H1 (cell line): ENCODE data around the gene GRM4. TPM values are rescaled to one million over a fixed set of nuclear protein-coding genes. Genes with fewer than 3 reads are reported as not detected.

Source experiments
- CTCF ChIA-PET: fragments of 300-600 bp; sonication (Branson Sonifier 250); formaldehyde crosslinking; loops from one replicate; lab custom pipeline; 2021; ENCODE audit not compliant: partially characterized antibody; lab: Charles Lee
- POLR2A ChIA-PET: fragments of 300-600 bp; sonication (Branson Sonifier 250); formaldehyde crosslinking; loops from one replicate; lab custom pipeline; 2021; ENCODE audit warnings: inconsistent platforms; ENCODE audit not compliant: partially characterized antibody; lab: Charles Lee
- DNase-seq, 2 experiments: peaks; one replicate each; pipeline versions ENCODE4 v3.0.0 to v3.0.0-alpha.2; 2010 to 2022; ENCODE audit warnings: low spot score in 2 of 2, low read depth in 1 of 2, mixed read lengths in 1 of 2
- FAIRE-seq: peaks from 2 replicates; lab custom pipeline; 2011; peaks lifted over from hg19 to GRCh38; lab: Jason Lieb, UNC
- H2AFZ ChIP-seq: 2 replicates; pipeline ENCODE4 v1.8.1; 2012; ENCODE audit warnings: low read length, inconsistent platforms
- H2AK5ac ChIP-seq: 2 replicates; pipeline ENCODE4 v1.6.1; 2013; ENCODE audit warnings: low read depth, low read length
- H2BK120ac ChIP-seq: replicated peaks from 2 replicates; pipeline ENCODE3; 2013; ENCODE audit warnings: low read depth, low read length, inconsistent platforms
- H2BK12ac ChIP-seq: 2 replicates; pipeline ENCODE4 v1.6.1; 2013; ENCODE audit warnings: low read depth, low read length
- H2BK15ac ChIP-seq: 2 replicates; pipeline ENCODE4 v1.6.1; 2013; ENCODE audit warnings: low read length
- H2BK20ac ChIP-seq: 2 replicates; pipeline ENCODE4 v1.6.1; 2013; ENCODE audit warnings: low read length
- H2BK5ac ChIP-seq: 2 replicates; pipeline ENCODE4 v1.6.1; 2013; ENCODE audit warnings: low read depth, low read length
- H3K14ac ChIP-seq: 2 replicates; pipeline ENCODE4 v1.6.1; 2013; ENCODE audit warnings: inconsistent platforms; ENCODE audit not compliant: insufficient read length
- H3K18ac ChIP-seq: 2 replicates; pipeline ENCODE4 v1.6.1; 2013; ENCODE audit warnings: low read length; ENCODE audit errors: extremely low read depth
- H3K23ac ChIP-seq: 2 replicates; pipeline ENCODE4 v1.6.1; 2013; ENCODE audit warnings: inconsistent platforms; ENCODE audit not compliant: insufficient read length
- H3K23me2 ChIP-seq: 2 replicates; pipeline ENCODE4 v1.6.1; 2013; ENCODE audit warnings: low read depth, low read length
- H3K27ac ChIP-seq: 2 replicates; pipeline ENCODE4 v1.6.1; 2011; ENCODE audit warnings: low read depth, low read length, inconsistent platforms
- H3K27me3 ChIP-seq, 4 experiments: replicated peaks in 1 of 4; 1 replicate in 1 of 4; 2 replicates in 3 of 4; pipeline versions ENCODE4 v1.6.1 to v1.8.1; 2011 to 2013; ENCODE audit warnings: low read length in 3 of 4, mild to moderate bottlenecking in 3 of 4, inconsistent platforms in 2 of 4, mixed read lengths in 2 of 4, moderate library complexity in 1 of 4; ENCODE audit not compliant: control insufficient read depth in 3 of 4, insufficient read depth in 3 of 4; ENCODE audit errors: extremely low read depth in 1 of 4
- H3K36me3 ChIP-seq, 4 experiments: 2 replicates each; pipeline versions ENCODE4 v1.6.1 to v1.8.1; 2011 to 2013; ENCODE audit warnings: mild to moderate bottlenecking in 4 of 4, low read length in 3 of 4, moderate library complexity in 2 of 4, control low read depth in 1 of 4, inconsistent platforms in 1 of 4; ENCODE audit not compliant: insufficient read depth in 4 of 4, control insufficient read depth in 2 of 4
- H3K4ac ChIP-seq: replicated peaks from 2 replicates; pipeline ENCODE3; 2013; ENCODE audit warnings: low read length, low read depth, mixed read lengths, inconsistent platforms; ENCODE audit not compliant: insufficient read length
- H3K4me1 ChIP-seq, 4 experiments: replicated peaks in 1 of 4; 1 replicate in 1 of 4; 2 replicates in 3 of 4; pipeline versions ENCODE4 v1.6.1 to v1.8.1; 2011 to 2013; ENCODE audit warnings: low read length in 3 of 4, inconsistent platforms in 2 of 4, mixed read lengths in 1 of 4; ENCODE audit not compliant: insufficient read depth in 4 of 4, control insufficient read depth in 3 of 4
- H3K4me2 ChIP-seq, 2 experiments: 2 replicates each; pipeline versions ENCODE4 v1.6.1 to v1.8.1; 2011 to 2013; ENCODE audit warnings: low read depth in 2 of 2, low read length in 2 of 2, control low read depth in 1 of 2, inconsistent platforms in 1 of 2, mild to moderate bottlenecking in 1 of 2; ENCODE audit not compliant: insufficient read depth in 1 of 2
- H3K4me3 ChIP-seq, 4 experiments: fragments of 200-600, 300-600 bp in 1 of 4; sonication (generic), shearing (Covaris generic), sonication (Bioruptor Twin) in 1 of 4; 2 replicates each; pipeline versions ENCODE4 v1.5.1 to v1.8.1; 2011 to 2016; ENCODE audit warnings: low read length in 4 of 4, low read depth in 3 of 4, control low read depth in 2 of 4, inconsistent platforms in 2 of 4, mild to moderate bottlenecking in 2 of 4, mixed read lengths in 1 of 4, moderate library complexity in 1 of 4; ENCODE audit not compliant: insufficient read depth in 2 of 4; ENCODE audit errors: extremely low read depth in 1 of 4
- H3K56ac ChIP-seq: replicated peaks from 2 replicates; pipeline ENCODE3; 2013; ENCODE audit warnings: low read depth, mild to moderate bottlenecking, mixed read lengths, low read length, inconsistent platforms; ENCODE audit not compliant: insufficient read length
- H3K79me1 ChIP-seq: 2 replicates; pipeline ENCODE4 v1.6.1; 2013; ENCODE audit warnings: low read depth, low read length, control low read depth
- H3K79me2 ChIP-seq, 2 experiments: 2 replicates each; pipeline versions ENCODE4 v1.6.1 to v1.8.1; 2012 to 2013; ENCODE audit warnings: low read length in 2 of 2, mild to moderate bottlenecking in 2 of 2, inconsistent platforms in 1 of 2; ENCODE audit not compliant: insufficient read depth in 2 of 2, control insufficient read depth in 1 of 2
- H3K9ac ChIP-seq, 4 experiments: replicated peaks in 1 of 4; 1 replicate in 1 of 4; 2 replicates in 3 of 4; pipeline versions ENCODE4 v1.6.1 to v1.8.1; 2011 to 2013; ENCODE audit warnings: low read depth in 3 of 4, low read length in 3 of 4, control low read depth in 2 of 4, mild to moderate bottlenecking in 2 of 4, moderate library complexity in 2 of 4, inconsistent platforms in 1 of 4; ENCODE audit errors: extremely low read depth in 1 of 4
- H3K9me3 ChIP-seq, 2 experiments: 2 replicates each; pipeline versions ENCODE4 v1.6.1 to v1.8.1; 2012 to 2013; ENCODE audit warnings: mild to moderate bottlenecking in 2 of 2, moderate library complexity in 2 of 2, control low read depth in 1 of 2, inconsistent platforms in 1 of 2, low read depth in 1 of 2, low read length in 1 of 2, mixed read lengths in 1 of 2; ENCODE audit not compliant: insufficient read depth in 2 of 2
- H4K20me1 ChIP-seq, 2 experiments: replicated peaks in 1 of 2; 2 replicates each; pipeline versions ENCODE3 to v1.8.1; 2011 to 2013; ENCODE audit warnings: inconsistent platforms in 2 of 2, low read length in 2 of 2, mild to moderate bottlenecking in 1 of 2; ENCODE audit not compliant: insufficient read depth in 2 of 2, control insufficient read depth in 1 of 2
- H4K5ac ChIP-seq: 2 replicates; pipeline ENCODE4 v1.6.1; 2013; ENCODE audit warnings: low read length, low read depth, mixed read lengths, inconsistent platforms; ENCODE audit not compliant: insufficient read length
- H4K8ac ChIP-seq: 2 replicates; pipeline ENCODE4 v1.8.0; 2013; ENCODE audit warnings: mild to moderate bottlenecking, moderate library complexity, low read length, inconsistent platforms; ENCODE audit not compliant: insufficient read depth; ENCODE audit errors: extremely low read depth
- H4K91ac ChIP-seq: replicated peaks from 2 replicates; pipeline ENCODE3; 2013; ENCODE audit warnings: low read length, mixed read lengths, inconsistent platforms; ENCODE audit not compliant: insufficient read length
- EP300 ChIP-seq, 2 experiments: IDR thresholded peaks; 1 replicate in 1 of 2; 2 replicates in 1 of 2; pipeline ENCODE4 v1.6.1; 2011 to 2012; ENCODE audit warnings: low read depth in 2 of 2, low read length in 2 of 2, mild to moderate bottlenecking in 2 of 2, borderline replicate concordance in 1 of 2, inconsistent platforms in 1 of 2, moderate library complexity in 1 of 2
- WGBS, 2 experiments: shearing (Covaris generic) in 1 of 2; methylation state at CpG; one replicate each; pipeline versions ENCODE4 v1.1.6 to v1.1.7; 2013 to 2015; ENCODE audit warnings: low lambda C conversion rate in 2 of 2, mixed read lengths in 2 of 2, inconsistent platforms in 1 of 2, low coverage in 1 of 2, missing lambda C conversion rate in 1 of 2; ENCODE audit not compliant: insufficient replicate concordance in 2 of 2, insufficient coverage in 1 of 2, insufficient read length in 1 of 2; ENCODE audit errors: extremely low coverage in 1 of 2, missing lambda C conversion rate in 1 of 2; 5-methylcytosine and 5-hydroxymethylcytosine counted together
- polyA plus RNA-seq, 7 experiments: library from polyadenylated mRNA; depleted of rRNA in 3 of 7; stranded (reverse) in 5 of 7; unstranded in 2 of 7; fragments of >200 nt in 5 of 7; fragments of 200-250 nt in 2 of 7; gene quantifications; 1 replicate in 5 of 7; 2 replicates in 1 of 7; 4 replicates in 1 of 7; pipeline versions ENCODE4 v1.2.1 to v1.2.3, GENCODE V29; 2011 to 2013; ENCODE audit warnings: missing spikeins in 2 of 7, mixed read lengths in 2 of 7
- total RNA-seq: library from RNA; stranded (reverse); fragmentation: NEBNext Ultra II Directional; extraction: Animal tissue kit (Norgen Biotek cat#: 25700); gene quantifications from 2 replicates; pipeline ENCODE4 v1.2.1, GENCODE V29; 2021

Gene GRM4
- total and polyA plus RNA-seq, 2 of the 8 experiments (the other 6 are each of a cell fraction or from before 2014, with no cell fraction given), result 19.6 to 21.5 TPM

DNA sequence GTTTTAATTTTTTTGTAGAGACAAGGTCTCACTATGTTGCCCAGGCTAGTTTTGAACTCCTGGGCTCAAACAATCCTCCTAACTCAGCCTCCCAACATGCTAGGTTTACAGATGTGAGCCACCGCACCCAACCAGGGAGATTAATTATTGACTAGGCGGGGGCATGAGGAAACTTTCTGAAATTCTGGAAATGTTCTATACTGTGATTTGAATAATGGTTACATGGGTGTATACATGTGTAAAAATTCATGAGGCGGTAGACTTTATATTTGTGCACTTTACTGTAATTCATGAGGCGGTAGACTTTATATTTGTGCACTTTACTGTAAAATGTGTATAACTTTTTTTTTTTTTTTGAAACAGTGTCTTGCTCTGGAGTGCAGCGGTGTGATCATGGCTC, 147.2 kb downstream of the GRM4 start:
- WGBS, 2 experiments, result 91% methylated on average over 5 of the region's 5 CpGs; no CpG with 5 or more reads in 1 of the 2 experiments
- Histone ChIP-seq H3K27ac (no peak overlapping the region), H3K56ac (no peak overlapping the region), H3K9me3 (no peaks in the 10 kb centered on the region), H3K79me1 (no peaks in the 10 kb centered on the region), H4K20me1 (no peaks in the 10 kb centered on the region), H2BK20ac (no peak overlapping the region), H2BK5ac (no peak overlapping the region), H3K23me2 (no peaks in the 10 kb centered on the region), H4K5ac (no peak overlapping the region)
- FAIRE-seq (no peak), DNase-seq (no peak)
- TF ChIP-seq EP300 (IDR thresholded peaks at IDR 0.05; ENCODE audit: borderline replicate concordance in 1 of 2, low read depth in 2 of 2, low read length in 2 of 2), result no peak
- TF ChIP-seq, all 59 proteins: peak for 0
- Histone ChIP-seq H3K23ac (no peak overlapping the region), H2AK5ac (no peak overlapping the region), H3K4me2 (no peak overlapping the region), H3K4me1 (peaks cover 0 to 5% (median 0%) of the 10 kb centered on the region in 4 experiments; a peak in 4 of 7 replicates), H2BK15ac (no peak overlapping the region), H4K8ac (no peak overlapping the region), H3K36me3 (no peaks in the 10 kb centered on the region), H4K91ac (no peak overlapping the region), H3K79me2 (no peaks in the 10 kb centered on the region), H3K4ac (no peak overlapping the region), H2AFZ (no peak overlapping the region), H2BK120ac (no peak overlapping the region), H3K9ac (no peak overlapping the region), H3K27me3 (peaks cover 0 to 26% (median 13%) of the 10 kb centered on the region in 4 experiments; a peak in 6 of 7 replicates), H2BK12ac (no peak overlapping the region), H3K18ac (no peak overlapping the region), H3K4me3 (no peak overlapping the region), H3K14ac (no peak overlapping the region)
- CTCF ChIA-PET, result interaction anchor here (1.0 to 2.1 kb wide), 6 partner anchors 9 to 237 kb away, joined by 4 to 10 read pairs (median 5); no protein-coding TSS in a partner anchor
- POLR2A ChIA-PET, result no interaction called here
